Peyer's patch (tissue), 4 donors: ENCODE data around the gene GPR161. TPM values are rescaled to one million over a fixed set of nuclear protein-coding genes. Genes with fewer than 3 reads are reported as not detected.

Source experiments
- DNase-seq, 3 donors: peaks; one replicate each; pipeline ENCODE4 v3.0.0-alpha.2; 2017 to 2019
- H3K27ac ChIP-seq, 4 donors: fragments of 200-600 bp; sonication (generic); one replicate each; pipeline ENCODE4 v1.5.1; 2016 to 2019
- H3K27me3 ChIP-seq, 2 donors: fragments of 200-600 bp; sonication (generic); one replicate each; pipeline ENCODE4 v1.5.1; 2019
- H3K36me3 ChIP-seq, 3 donors: fragments of 200-600 bp; sonication (generic); one replicate each; pipeline ENCODE4 v1.5.1; 2016 to 2019
- H3K4me1 ChIP-seq, 4 donors: fragments of 200-600 bp; sonication (generic); one replicate each; pipeline ENCODE4 v1.5.1; 2016 to 2019
- H3K4me3 ChIP-seq, 4 donors: fragments of 200-600 bp; sonication (generic); 1 replicate in 3 of 4; 2 replicates in 1 of 4; pipeline ENCODE4 v1.5.1; 2016 to 2019; ENCODE audit warnings: mild to moderate bottlenecking in 1 of 4
- H3K9me3 ChIP-seq, 4 donors: fragments of 200-600 bp; sonication (generic); one replicate each; pipeline ENCODE4 v1.5.1; 2016 to 2019; ENCODE audit warnings: mild to moderate bottlenecking in 1 of 4
- CTCF ChIP-seq, 6 experiments: fragments of 450-650 bp in 4 of 6; fragments of 200-600 bp in 2 of 6; sonication (generic) in 1 of 6; IDR thresholded peaks; one replicate each; pipeline ENCODE4 v1.5.1; 2017 to 2019; ENCODE audit warnings: antibody characterized with exemption in 6 of 6, mild to moderate bottlenecking in 3 of 6, moderate library complexity in 1 of 6
- POLR2A ChIP-seq, 2 donors: fragments of 450-650 bp; IDR thresholded peaks; one replicate each; pipeline ENCODE4 v1.5.1; 2017; ENCODE audit warnings: antibody characterized with exemption in 2 of 2, mild to moderate bottlenecking in 2 of 2, moderate library complexity in 2 of 2
- total RNA-seq, 4 donors: library from RNA; depleted of rRNA; stranded (reverse); fragments of >200 nt; gene quantifications; one replicate each; pipeline ENCODE4 v1.1.0, GENCODE V29; 2016

GPR161 gene
- total RNA-seq, 4 donors from 2014 or later: 0.35 to 2.3 (median 1.8) TPM

- no peaks in the 10 kb centered on the region for H3K27me3 ChIP-seq
- TF ChIP-seq CTCF (IDR thresholded peaks at IDR 0.05): no peak
- no peak for TF ChIP-seq POLR2A (IDR thresholded peaks at IDR 0.05)
- no peak for DNase-seq
Observed at GRCh38 chr1:168093616-168094015, 43.1 kb downstream of the GPR161 start.

GRCh38 chr1:168092566-168093355 lies 44.0 kb downstream of the GPR161 start:
- TF ChIP-seq CTCF (IDR thresholded peaks at IDR 0.05): peak in 3 of 6 experiments; percentile 7 to 15 (median 10)
- no peak for TF ChIP-seq POLR2A (IDR thresholded peaks at IDR 0.05)
- no peaks in the 10 kb centered on the region for H3K36me3 ChIP-seq
- no peak for DNase-seq
- H3K9me3 ChIP-seq: no peaks in the 10 kb centered on the region
- H3K27ac ChIP-seq: no peak overlapping the region
- H3K4me3 ChIP-seq: no peak overlapping the region
- no peaks in the 10 kb centered on the region for H3K4me1 ChIP-seq
- no peaks in the 10 kb centered on the region for H3K27me3 ChIP-seq

More at GRCh38 chr1:168093616-168094015, 43.1 kb downstream of the GPR161 start:
- Histone ChIP-seq H3K4me3 (no peak overlapping the region), H3K36me3 (no peaks in the 10 kb centered on the region), H3K27ac (no peak overlapping the region), H3K9me3 (no peaks in the 10 kb centered on the region), H3K4me1 (no peaks in the 10 kb centered on the region)

GRCh38 chr1:168091720-168092550 lies 44.8 kb downstream of the GPR161 start:
- no peak overlapping the region for H3K27ac ChIP-seq
- no peak overlapping the region for H3K4me3 ChIP-seq
- TF ChIP-seq CTCF (IDR thresholded peaks at IDR 0.05) (no peak), POLR2A (IDR thresholded peaks at IDR 0.05) (no peak)
- H3K9me3 ChIP-seq: no peaks in the 10 kb centered on the region
- H3K27me3 ChIP-seq: no peaks in the 10 kb centered on the region
- no peaks in the 10 kb centered on the region for H3K36me3 ChIP-seq
- no peak for DNase-seq
- H3K4me1 ChIP-seq: no peaks in the 10 kb centered on the region

- no peaks in the 10 kb centered on the region for H3K9me3 ChIP-seq
- H3K27ac ChIP-seq: no peak overlapping the region
- DNase-seq: no peak
Observed at GRCh38 chr1:168091063-168091462, 45.7 kb downstream of the GPR161 start.

GRCh38 chr1:168090395-168090794 lies 46.3 kb downstream of the GPR161 start:
- no peak for DNase-seq
- Histone ChIP-seq H3K4me3 (no peak overlapping the region), H3K9me3 (no peaks in the 10 kb centered on the region), H3K27ac (no peak overlapping the region), H3K36me3 (no peaks in the 10 kb centered on the region), H3K27me3 (no peaks in the 10 kb centered on the region), H3K4me1 (no peaks in the 10 kb centered on the region)
- TF ChIP-seq POLR2A (IDR thresholded peaks at IDR 0.05): no peak
- no peak for TF ChIP-seq CTCF (IDR thresholded peaks at IDR 0.05)

More at GRCh38 chr1:168091063-168091462, 45.7 kb downstream of the GPR161 start:
- H3K4me1 ChIP-seq: no peaks in the 10 kb centered on the region
- H3K36me3 ChIP-seq: no peaks in the 10 kb centered on the region
- no peaks in the 10 kb centered on the region for H3K27me3 ChIP-seq
- no peak overlapping the region for H3K4me3 ChIP-seq
- TF ChIP-seq POLR2A (IDR thresholded peaks at IDR 0.05) (no peak), CTCF (IDR thresholded peaks at IDR 0.05) (no peak)
